A673 (cell line): ENCODE results near the gene CLEC4G.

Source experiments
- CTCF ChIP-seq: fragments of 300-800, 200-600 bp; sonication (generic); conservative IDR thresholded peaks from 2 replicates; pipeline ENCODE4 v1.5.1; 2017; ENCODE audit warnings: low read depth, mild to moderate bottlenecking, antibody characterized with exemption, low read length, moderate library complexity, mixed read lengths
- EZH2 ChIP-seq: fragments of 200-600 bp; sonication (generic); IDR thresholded peaks from 2 replicates; pipeline ENCODE4 v1.6.1; 2017; ENCODE audit warnings: borderline replicate concordance, low read depth, mild to moderate bottlenecking, mixed read lengths, antibody characterized with exemption, low read length; ENCODE audit not compliant: poor library complexity, severe bottlenecking

GRCh38 chr19:7743425-7743841 is 11.5 kb upstream of the CLEC4G start:
- TF ChIP-seq CTCF, result no peak
- no peak for TF ChIP-seq EZH2
